NOMO-1 treated with dmso at 0.1 percent for 144 hours (cell line): ENCODE measurements around the gene GALP.
"Not testable (repeated sequence)": the region's sequence is repeated elsewhere in the genome, so short reads cannot be mapped to it uniquely, and the experiment has no call there.

ENCODE experiments used
- DNase-seq: peaks from one replicate; lab custom pipeline; 2025; ENCODE audit not compliant: unreplicated experiment; lab: John Stamatoyannopoulos, UW

The GALP gene

DNA sequence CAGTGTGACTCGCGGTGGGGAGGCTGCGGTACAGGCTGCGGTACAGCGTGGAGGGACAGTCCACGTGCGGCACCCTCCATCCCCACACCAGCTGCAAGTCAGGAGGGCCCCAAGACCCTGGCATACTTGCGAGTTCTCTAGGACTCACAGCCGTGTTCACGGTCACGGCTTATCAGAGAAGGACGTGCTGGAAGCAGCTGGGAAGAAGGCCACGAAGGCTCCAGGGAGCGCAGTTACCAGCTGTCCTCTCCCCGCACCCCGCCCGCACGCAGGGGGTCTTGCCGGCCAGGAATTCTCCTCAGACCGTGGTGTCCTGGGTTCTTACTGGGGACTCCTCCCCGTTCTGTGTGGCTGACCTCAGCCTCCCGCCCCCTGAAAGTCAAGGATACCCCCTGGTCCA is 28.5 kb upstream of the GALP start:
- DNase-seq, result no peak

- no peak for DNase-seq
Observed at GRCh38 chr19:56148096-56148495, 27.7 kb upstream of the GALP start.

DNA sequence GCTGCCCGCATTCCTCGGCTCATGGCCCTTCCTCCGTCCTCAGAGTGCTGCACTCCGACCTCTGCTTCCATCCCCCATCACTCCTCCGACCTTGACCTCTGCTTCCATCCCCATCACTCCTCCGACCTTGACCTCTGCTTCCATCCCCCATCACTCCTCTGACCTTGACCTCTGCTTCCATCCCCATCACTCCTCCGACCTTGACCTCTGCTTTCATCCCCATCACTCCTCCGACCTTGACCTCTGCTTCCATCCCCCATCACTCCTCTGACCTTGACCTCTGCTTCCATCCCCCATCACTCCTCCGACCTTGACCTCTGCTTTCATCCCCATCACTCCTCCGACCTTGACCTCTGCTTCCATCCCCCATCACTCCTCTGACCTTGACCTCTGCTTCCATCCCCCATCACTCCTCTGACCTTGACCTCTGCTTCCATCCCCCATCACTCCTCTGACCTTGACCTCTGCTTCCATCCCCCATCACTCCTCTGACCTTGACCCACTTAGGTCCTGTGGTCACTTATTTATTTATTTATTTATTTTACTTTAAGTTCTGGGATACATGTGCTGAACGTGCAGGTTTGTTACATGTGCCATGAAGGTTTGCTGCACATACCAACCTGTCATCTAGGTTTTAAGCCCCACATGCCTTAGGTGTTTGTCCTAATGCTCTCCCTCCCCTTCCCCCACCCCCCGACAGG is 26.7 kb upstream of the GALP start:
- not testable (repeated sequence) for DNase-seq

DNA sequence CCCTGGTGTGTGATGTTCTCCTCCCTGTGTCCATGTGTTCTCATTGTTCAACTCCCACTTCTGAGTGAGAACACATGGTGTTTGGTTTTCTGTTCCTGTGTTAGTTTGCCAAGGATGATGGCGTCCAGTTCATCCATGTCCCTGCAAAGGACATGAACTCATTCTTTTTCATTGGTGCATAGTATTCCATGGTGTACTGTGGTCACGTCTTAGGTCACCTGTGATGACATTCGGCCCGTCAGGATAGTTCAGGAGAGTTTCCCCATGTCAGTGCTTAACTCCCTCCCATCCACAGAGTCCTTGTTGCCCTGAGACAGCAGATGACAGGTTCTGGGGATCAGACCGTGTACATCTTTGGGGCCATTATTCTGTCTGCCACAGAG is 26.2 kb upstream of the GALP start:
- no peak for DNase-seq

GRCh38 chr19:56150358-56150757 is 25.4 kb upstream of the GALP start:
- no peak for DNase-seq

DNA sequence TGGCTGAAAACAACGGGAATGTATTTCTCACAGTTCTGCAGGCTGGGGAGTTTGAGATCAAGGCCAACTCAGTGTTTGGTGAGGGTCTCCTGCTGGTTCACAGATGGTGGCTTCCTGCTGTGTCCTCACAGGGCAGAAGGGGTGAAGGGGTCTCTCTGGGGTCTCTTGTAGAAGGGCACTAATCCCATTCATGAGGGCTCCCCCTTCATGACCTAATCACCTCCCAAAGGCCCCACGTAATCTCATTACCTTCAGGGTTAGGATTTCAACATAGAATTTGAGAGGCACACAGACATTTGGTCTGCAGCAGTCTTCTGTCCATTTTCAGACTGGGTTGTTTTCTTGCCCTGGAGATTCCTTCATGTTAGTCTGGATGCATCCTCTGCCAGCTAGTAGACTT is 23.2 kb upstream of the GALP start:
- no peak for DNase-seq

GRCh38 chr19:56153507-56153906 is 22.3 kb upstream of the GALP start:
- no peak for DNase-seq

DNA sequence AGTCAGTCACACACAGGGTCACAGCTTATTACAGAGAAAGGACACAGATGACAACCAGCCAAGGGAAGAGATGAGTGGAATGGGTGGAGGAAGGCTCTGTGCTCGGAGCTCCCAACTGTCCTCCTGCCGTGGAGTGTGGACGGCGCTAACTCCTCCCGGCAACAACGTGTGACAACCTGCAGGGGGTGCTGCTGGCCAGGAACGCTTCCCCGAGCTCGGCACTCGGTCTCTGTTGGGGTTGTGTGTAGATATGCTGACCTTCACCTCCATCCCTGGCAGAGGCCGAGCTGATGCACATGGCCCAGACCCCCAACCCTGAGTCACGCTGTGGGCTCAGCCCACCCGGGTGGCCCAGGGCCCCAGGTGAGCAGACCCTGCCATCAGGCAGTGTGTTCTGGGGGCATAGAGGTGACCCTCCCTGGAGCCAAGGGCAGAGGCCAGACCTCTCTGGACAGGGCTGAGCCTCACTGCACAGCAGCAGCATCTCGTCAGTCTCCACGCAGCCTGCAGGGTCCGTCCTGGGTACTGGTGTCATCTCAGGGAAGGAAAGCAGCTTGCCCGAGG is 20.6 kb upstream of the GALP start:
- no peak for DNase-seq

DNA sequence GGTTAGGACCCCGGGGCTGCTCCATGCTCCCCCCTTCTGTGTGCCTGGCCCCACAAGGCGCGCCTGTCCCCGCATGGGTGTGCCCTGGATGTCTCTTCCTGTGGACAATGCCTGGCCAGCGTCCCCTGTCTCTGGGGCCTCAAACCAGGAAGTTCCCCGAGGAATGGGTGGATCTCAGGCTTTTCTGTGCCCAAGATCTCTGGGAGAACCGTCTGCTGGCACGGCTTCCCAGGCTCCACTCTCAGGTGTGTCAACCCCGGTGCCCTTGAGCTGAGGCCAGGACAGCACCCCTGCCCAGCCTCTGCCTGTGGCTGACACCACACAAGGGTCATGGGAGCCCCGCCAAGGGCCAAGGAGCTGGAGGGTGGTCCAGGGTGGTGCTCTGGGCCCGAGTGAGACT is 19.0 kb upstream of the GALP start:
- DNase-seq, result no peak

DNA sequence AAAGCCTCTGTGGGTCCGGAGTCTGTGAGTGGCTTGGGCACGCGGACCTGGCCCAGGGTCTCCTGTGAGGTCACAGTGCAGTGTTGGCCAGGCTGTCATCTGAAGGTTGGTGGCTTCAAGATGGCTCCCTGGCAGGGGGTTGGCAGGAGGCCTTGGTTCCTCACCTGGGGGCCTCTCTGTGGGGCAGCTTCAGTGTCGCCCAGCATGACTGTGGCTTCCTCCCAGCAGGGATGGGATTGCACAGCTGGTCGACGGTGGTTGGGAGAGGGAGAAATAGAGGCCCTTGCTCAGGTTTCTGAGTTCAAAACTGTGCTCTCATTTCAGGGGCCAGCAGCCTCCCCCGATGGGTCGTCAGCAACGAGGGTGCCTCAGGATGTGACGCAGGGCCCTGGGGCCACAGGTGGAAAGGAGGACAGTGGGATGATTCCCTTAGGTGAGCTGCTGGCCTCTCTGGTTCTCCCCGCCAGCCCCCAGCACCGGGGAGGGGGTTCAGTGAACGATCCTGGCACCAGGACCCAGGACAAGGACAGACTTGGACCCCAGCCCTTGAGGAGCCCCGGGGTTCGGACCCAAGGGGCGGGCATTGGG is 17.5 kb upstream of the GALP start:
- no peak for DNase-seq

DNA sequence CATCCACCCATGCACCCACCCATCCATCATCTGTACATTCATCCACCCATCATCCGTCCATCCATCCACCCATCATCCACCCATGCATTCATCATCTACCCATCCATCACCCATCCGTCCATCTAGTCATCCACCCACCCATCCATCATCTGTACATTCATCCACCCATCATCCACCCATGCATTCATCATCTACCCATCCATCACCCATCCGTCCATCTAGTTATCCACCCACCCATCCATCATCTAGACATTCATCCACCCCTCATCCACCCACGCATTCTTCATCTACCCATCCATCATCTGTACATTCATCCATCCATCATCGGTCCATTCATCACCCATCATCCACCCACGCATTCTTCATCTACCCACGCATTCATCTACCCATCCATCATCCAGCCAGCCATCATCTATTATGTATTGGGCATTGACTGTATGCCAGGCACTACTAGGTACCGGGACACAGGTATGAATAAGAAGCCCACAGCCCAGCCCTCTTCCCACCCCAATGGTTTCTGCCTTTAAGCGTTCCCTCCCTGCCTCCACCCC is 16.7 kb upstream of the GALP start:
- no peak for DNase-seq

DNA sequence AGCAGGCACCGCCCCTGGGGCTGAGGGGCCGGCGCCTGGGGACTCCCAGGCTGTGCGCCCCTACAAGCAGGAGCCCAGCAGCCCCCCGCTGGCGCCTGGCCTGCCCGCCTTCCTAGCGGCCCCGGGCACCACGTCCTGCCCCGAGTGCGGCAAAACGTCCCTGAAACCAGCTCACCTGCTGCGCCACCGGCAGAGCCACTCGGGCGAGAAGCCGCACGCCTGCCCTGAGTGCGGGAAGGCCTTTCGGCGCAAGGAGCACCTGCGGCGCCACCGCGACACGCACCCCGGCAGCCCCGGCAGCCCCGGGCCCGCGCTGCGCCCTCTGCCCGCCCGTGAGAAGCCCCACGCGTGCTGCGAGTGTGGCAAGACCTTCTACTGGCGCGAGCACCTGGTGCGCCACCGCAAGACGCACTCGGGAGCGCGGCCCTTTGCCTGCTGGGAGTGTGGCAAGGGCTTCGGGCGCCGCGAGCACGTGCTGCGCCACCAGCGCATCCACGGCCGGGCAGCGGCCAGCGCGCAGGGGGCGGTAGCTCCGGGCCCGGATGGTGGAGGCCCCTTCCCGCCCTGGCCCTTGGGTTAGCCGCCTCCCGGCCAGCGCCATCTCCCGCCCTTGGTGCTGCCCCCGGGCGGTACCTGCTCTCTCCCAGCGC is 16.1 kb upstream of the GALP start:
- no peak for DNase-seq

GRCh38 chr19:56161534-56161933 is 14.3 kb upstream of the GALP start:
- no peak for DNase-seq

GRCh38 chr19:56162258-56162657 is 13.6 kb upstream of the GALP start:
- no peak for DNase-seq

- no peak for DNase-seq
Observed at GRCh38 chr19:56163097-56163496, 12.7 kb upstream of the GALP start.

- no peak for DNase-seq
Observed at GRCh38 chr19:56167064-56167578, 8.7 kb upstream of the GALP start.

GRCh38 chr19:56170261-56170660 is 5.5 kb upstream of the GALP start:
- DNase-seq, result no peak

DNA sequence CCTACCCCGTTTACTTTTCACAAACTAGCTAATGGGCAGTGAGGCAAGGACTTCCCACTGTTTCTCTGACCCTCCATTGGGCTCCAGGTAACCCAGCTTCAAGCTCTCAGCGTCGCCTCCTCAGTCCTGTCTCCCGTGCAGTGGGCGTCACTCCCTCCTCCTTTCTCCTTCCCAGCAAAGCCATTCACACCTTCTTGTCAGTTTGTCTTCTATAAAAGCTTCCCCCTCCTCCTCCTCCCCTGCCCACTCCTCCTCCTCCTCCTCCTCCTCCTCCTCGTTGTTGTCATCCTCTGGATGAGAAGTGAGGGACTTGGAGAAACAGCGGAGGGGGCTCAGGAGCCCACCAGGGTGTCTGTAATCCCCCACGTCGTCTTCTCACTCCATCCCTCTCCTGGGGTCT is 1.7 kb upstream of the GALP start:
- no peak for DNase-seq

DNA sequence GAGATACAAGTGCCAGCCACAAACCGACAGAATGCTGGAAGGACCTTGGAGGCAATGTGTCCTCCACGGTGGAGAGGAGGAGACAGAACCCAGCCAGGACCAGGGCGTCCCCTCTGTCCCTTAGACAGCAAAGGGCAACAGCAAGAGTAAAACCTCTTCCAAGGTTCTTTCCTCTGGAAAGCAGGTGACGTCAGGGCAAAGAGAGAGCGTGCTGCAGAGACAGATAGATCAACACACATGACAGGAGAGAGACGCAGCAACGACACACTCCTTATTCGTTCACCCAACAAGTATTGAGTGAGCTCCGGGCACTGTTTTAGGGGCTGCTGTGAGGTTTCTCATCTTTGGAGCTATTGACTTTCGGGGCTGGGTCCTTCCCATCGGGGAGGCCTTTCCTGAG is 1.3 kb upstream of the GALP start:
- no peak for DNase-seq

DNA sequence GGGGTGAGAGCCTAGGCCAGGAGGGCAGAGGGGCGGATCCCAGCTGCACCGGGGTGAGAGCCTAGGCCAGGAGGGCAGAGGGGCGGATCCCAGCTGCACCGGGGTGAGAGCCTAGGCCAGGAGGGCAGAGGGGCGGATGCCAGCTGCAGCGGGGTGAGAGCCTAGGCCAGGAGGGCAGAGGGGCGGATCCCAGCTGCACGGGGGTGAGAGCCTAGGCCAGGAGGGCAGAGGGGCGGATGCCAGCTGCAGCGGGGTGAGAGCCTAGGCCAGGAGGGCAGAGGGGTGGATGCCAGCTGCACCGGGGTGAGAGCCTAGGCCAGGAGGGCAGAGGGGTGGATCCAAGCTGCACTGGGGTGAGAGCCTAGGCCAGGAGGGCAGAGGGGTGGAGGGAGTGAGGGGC is 502 bp downstream of the GALP start:
- DNase-seq, result not testable (repeated sequence)

DNA sequence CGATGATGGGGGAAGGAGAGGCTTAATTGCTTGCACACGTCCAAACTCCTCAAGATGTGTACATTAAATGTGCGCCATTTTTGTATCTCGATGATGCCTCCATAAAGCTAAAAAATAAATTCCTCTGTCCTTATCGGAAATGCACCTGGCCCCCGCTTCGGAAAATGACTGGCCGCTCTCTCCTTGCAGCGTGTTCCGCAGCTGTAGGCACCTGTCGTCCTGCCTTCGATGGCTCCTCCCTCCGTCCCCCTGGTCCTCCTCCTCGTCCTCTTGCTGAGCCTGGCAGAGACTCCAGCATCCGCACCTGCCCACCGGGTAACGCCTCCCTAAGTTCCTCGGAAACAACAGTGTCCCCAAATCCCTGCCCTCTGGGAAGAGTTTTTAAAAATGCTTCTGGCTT is 1.1 kb downstream of the GALP start:
- no peak for DNase-seq
